Left lung (tissue), 10 donors: ENCODE data around the gene MBNL1. TPM values are rescaled to one million over a fixed set of nuclear protein-coding genes. Genes with fewer than 3 reads are reported as not detected.

Source experiments
- ATAC-seq: fragments of 200-7000 bp; cut with Tn5 transposase; one replicate; pipeline ENCODE4 v1.9.1; 2020; ENCODE audit warnings: moderate library complexity
- DNase-seq, 4 donors: peaks; one replicate each; pipeline ENCODE4 v3.0.0-alpha.2; 2013 to 2020
- H3K27ac ChIP-seq, 2 donors: fragments of 200-600 bp; sonication (generic) in 1 of 2; one replicate each; pipeline versions ENCODE4 v1.5.0 to v1.8.0; 2020 to 2021
- H3K27me3 ChIP-seq, 2 donors: fragments of 200-600 bp; sonication (generic) in 1 of 2; one replicate each; pipeline versions ENCODE4 v1.5.0 to v1.8.0; 2020 to 2021
- H3K36me3 ChIP-seq, 2 donors: fragments of 200-600 bp; sonication (generic) in 1 of 2; one replicate each; pipeline versions ENCODE4 v1.5.0 to v1.8.0; 2020 to 2021
- H3K4me1 ChIP-seq, 2 donors: fragments of 200-600 bp; one replicate each; pipeline ENCODE4 v1.8.0; 2021
- H3K4me3 ChIP-seq, 2 donors: fragments of 200-600 bp; sonication (generic) in 1 of 2; one replicate each; pipeline versions ENCODE4 v1.5.0 to v1.8.0; 2020 to 2021; ENCODE audit warnings: mild to moderate bottlenecking in 1 of 2
- H3K9me3 ChIP-seq, 2 donors: fragments of 200-600 bp; sonication (generic) in 1 of 2; one replicate each; pipeline versions ENCODE4 v1.5.0 to v1.8.0; 2020 to 2021
- CTCF ChIP-seq, 2 donors: fragments of 200-600 bp; sonication (generic) in 1 of 2; IDR thresholded peaks; one replicate each; pipeline versions ENCODE4 v1.5.0 to v1.8.0; 2021; ENCODE audit warnings: antibody characterized with exemption in 2 of 2
- intact Hi-C, 2 donors: fragments of 100-400 bp; cut with DNase I; formaldehyde crosslinking; loops; one replicate each; pipeline versions ENCODE4 v1.11.2 to v1.14.2; 2022
- polyA plus RNA-seq, 6 donors: library from polyadenylated mRNA; unstranded; fragments of 120-200 nt; gene quantifications; one replicate each; pipeline ENCODE4 v1.2.1, GENCODE V29; 2013; ENCODE audit not compliant: insufficient read length in 6 of 6
- total RNA-seq, 2 donors: library from RNA; stranded (reverse); fragmentation: NEBNext Ultra II Directional; extraction: Animal tissue kit (Norgen Biotek cat#: 25700); gene quantifications; one replicate each; pipeline ENCODE4 v1.2.1, GENCODE V29; 2021
- donor health status: DM: no; HTN: yes; CAD: no.
- donor health status: DM: no; HTN: no; CAD: no.

Gene MBNL1
- total and polyA plus RNA-seq, 8 donors: 92.3 to 246 (median 109) TPM

- Histone ChIP-seq H3K9me3 (no peaks in the 10 kb centered on the region), H3K4me3 (no peak overlapping the region), H3K4me1 (peaks cover 0 to 6% of the 10 kb centered on the region in 2 donors), H3K36me3 (no peaks in the 10 kb centered on the region), H3K27me3 (no peaks in the 10 kb centered on the region), H3K27ac (no peak overlapping the region)
- ATAC-seq (no peak), DNase-seq (no peak)
- intact Hi-C loops: loop anchor here in 1 of 2 donors (10.0 kb wide), 1 partner anchor 54 kb away; no protein-coding TSS in a partner anchor
- TF ChIP-seq CTCF (IDR thresholded peaks at IDR 0.05): no peak
These were observed 202.2 kb downstream of the MBNL1 start for GRCh38 chr3:152470893-152471292.

GRCh38 chr3:152471814-152472671 is 203.3 kb downstream of the MBNL1 start:
- H3K36me3 ChIP-seq: no peaks in the 10 kb centered on the region
- peaks cover 0 to 6% of the 10 kb centered on the region in 2 donors for H3K4me1 ChIP-seq
- no peaks in the 10 kb centered on the region for H3K27me3 ChIP-seq
- intact Hi-C loops: loop anchor here in 1 of 2 donors (10.0 kb wide), 1 partner anchor 53 kb away; no protein-coding TSS in a partner anchor
- DNase-seq: peak in 3 of 4 donors; percentile 40 to 73 (median 43)
- no peak overlapping the region for H3K27ac ChIP-seq
- H3K4me3 ChIP-seq: no peak overlapping the region
- TF ChIP-seq CTCF (IDR thresholded peaks at IDR 0.05): peak; percentile 64
- H3K9me3 ChIP-seq: no peaks in the 10 kb centered on the region
- peak; percentile 90 for ATAC-seq

GRCh38 chr3:152472672-152472954 is 203.9 kb downstream of the MBNL1 start:
- Histone ChIP-seq H3K4me3 (no peak overlapping the region), H3K4me1 (peaks cover 0 to 6% of the 10 kb centered on the region in 2 donors), H3K9me3 (no peaks in the 10 kb centered on the region), H3K27me3 (no peaks in the 10 kb centered on the region), H3K27ac (no peak overlapping the region), H3K36me3 (no peaks in the 10 kb centered on the region)
- intact Hi-C loops: loop anchor here in 1 of 2 donors (10.0 kb wide), 1 partner anchor 52 kb away; no protein-coding TSS in a partner anchor
- no peak for TF ChIP-seq CTCF (IDR thresholded peaks at IDR 0.05)
- no peak for DNase-seq
- ATAC-seq: no peak

- ATAC-seq (peak; percentile 75), DNase-seq (peak in 1 of 4 donors; percentile 54)
- H3K27ac ChIP-seq: no peak overlapping the region
- no peak overlapping the region for H3K4me3 ChIP-seq
- H3K9me3 ChIP-seq: no peaks in the 10 kb centered on the region
- no peaks in the 10 kb centered on the region for H3K27me3 ChIP-seq
- intact Hi-C loops: loop anchor here in 1 of 2 donors (10.0 kb wide), 1 partner anchor 50 kb away; no protein-coding TSS in a partner anchor
- no peaks in the 10 kb centered on the region for H3K36me3 ChIP-seq
- peaks cover 0 to 6% of the 10 kb centered on the region in 2 donors for H3K4me1 ChIP-seq
- TF ChIP-seq CTCF (IDR thresholded peaks at IDR 0.05): peak; percentile 28 to 49
These were observed 205.9 kb downstream of the MBNL1 start for GRCh38 chr3:152474585-152474984.

GRCh38 chr3:152477422-152477821 is 208.7 kb downstream of the MBNL1 start:
- no peak overlapping the region for H3K27ac ChIP-seq
- DNase-seq (no peak), ATAC-seq (no peak)
- no peaks in the 10 kb centered on the region for H3K36me3 ChIP-seq
- H3K4me1 ChIP-seq: no peaks in the 10 kb centered on the region
- no peak for TF ChIP-seq CTCF (IDR thresholded peaks at IDR 0.05)
- no peaks in the 10 kb centered on the region for H3K27me3 ChIP-seq
- no peak overlapping the region for H3K4me3 ChIP-seq
- intact Hi-C loops: loop anchor here in 1 of 2 donors (10.0 kb wide), 1 partner anchor 47 kb away; no protein-coding TSS in a partner anchor
- peaks cover 0 to 3% of the 10 kb centered on the region in 2 donors for H3K9me3 ChIP-seq
